Stimulated activated CD4-positive, alpha-beta T cell treated with anti-CD3 and anti-CD28 coated beads, Interleukin-12 subunit alpha, Interleukin-12 subunit beta, amount 100 ng/mL, for 48 hours (primary cell): ENCODE measurements around the gene ADCK2.
"Not testable (repeated sequence)": the region's sequence is repeated elsewhere in the genome, so short reads cannot be mapped to it uniquely, and the experiment has no call there.

Experiments used
- DNase-seq, 3 donors: peaks; one replicate each; pipeline ENCODE4 v3.0.0-alpha.2; 2020; ENCODE audit warnings: low read depth in 2 of 3, low spot score in 1 of 3

ADCK2 gene

DNA sequence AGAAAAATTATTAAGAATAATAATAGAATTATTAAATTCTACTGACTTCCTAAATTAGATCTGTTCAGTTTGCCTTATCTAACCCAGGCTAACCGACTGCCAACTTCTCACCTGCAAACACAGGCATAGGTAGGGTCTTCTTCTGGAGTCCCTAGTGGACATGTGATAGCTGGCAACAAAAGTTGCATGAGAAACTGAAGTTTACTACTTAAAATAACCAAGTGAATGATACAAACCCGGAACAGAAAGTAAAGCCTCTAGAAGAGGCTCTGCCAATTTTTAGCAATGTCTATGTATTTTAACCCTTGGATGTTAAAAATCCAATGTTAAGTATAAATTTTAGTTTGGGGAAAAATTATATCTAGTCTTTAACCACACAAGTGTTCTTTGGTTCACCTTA lies 61.4 kb downstream of the ADCK2 start:
- DNase-seq = no peak

DNA sequence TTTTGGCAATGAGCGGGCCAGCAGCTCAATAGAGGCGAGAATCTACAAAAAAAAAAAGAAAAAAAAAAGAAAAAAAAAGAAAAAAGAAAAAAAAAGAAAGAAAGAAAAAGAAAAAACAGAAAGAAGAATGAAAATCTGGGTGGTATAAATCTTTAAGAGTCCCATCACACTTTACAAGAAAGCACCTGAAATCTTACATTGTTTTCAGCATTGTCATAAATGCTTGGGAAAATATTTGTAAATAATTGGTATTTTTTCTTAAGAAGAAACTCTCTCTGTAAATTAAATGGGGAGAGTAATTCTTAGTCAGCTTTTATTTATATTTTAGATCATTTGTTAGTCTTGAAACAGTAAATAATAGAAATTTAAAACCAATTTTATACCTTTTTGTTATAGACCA lies 62.0 kb downstream of the ADCK2 start:
- DNase-seq = no peak

DNA sequence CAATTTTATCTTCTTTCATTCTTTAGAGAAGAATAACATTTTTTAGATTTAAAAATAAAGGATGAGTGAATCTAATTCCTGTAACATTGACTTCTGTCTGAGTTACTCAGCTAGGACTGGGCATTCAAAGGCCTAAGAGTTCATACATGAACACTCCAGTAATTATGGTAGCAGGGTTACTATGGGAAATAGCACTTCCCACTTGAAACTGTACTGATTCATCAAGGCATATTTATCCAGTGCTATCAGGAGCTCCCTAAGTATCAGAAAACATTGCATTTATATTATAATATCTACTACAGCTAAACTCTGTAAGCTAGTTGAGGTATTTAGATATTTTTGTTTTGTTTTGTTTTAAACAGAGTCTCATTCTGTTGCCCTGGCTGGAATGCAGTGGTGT lies 65.5 kb downstream of the ADCK2 start:
- DNase-seq = no peak

DNA sequence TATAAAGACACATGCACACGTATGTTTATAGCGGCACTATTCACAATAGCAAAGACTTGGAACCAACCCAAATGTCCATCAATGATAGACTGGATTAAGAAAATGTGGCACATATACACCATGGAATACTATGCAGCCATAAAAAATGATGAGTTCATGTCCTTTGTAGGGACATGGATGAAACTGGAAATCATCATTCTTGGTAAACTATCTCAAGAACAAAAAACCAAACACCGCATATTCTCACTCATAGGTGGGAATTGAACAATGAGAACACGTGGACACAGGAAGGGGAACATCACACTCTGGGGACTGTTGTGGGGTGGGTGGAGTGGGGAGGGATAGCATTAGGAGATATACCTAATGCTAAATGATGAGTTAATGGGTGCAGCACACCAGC lies 70.5 kb downstream of the ADCK2 start:
- not testable (repeated sequence) for DNase-seq

DNA sequence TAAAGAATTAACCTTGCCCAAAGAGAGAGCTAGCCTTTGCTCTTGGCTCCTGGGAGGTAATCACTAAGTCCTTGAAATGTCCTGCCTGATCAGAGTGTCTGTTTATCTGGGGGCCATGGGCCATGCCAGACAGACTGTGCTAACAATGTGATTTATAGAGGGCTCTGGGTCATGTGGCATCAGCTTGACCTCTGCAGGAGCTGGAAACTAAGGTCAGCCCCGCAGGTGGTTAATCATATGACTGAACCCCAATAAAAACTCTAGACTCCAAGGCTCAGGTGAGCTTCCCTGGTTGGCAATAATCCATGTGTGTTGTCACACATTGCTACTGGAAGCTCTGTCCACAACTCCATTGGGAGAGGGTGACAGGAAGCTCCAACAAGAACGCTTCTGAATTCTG lies 71.3 kb downstream of the ADCK2 start:
- no peak for DNase-seq
